Fibroblast of skin of abdomen (primary cell): ENCODE measurements around the gene C9orf72.
"Not testable (repeated sequence)": the region's sequence is repeated elsewhere in the genome, so short reads cannot be mapped to it uniquely, and the experiment has no call there.

ENCODE experiments used
- DNase-seq: peaks from one replicate; pipeline ENCODE4 v3.0.0-alpha.2; 2013

Gene C9orf72

GRCh38 chr9:27510780-27511179 lies 62.5 kb downstream of the C9orf72 start:
- no peak for DNase-seq

- no peak for DNase-seq
Measured at GRCh38 chr9:27506981-27507380, 66.3 kb downstream of the C9orf72 start.

GRCh38 chr9:27505744-27506161 lies 67.5 kb downstream of the C9orf72 start:
- no peak for DNase-seq

- no peak for DNase-seq
Measured at GRCh38 chr9:27504259-27504658, 69.0 kb downstream of the C9orf72 start.

- no peak for DNase-seq
Measured at GRCh38 chr9:27503623-27504022, 69.7 kb downstream of the C9orf72 start.

GRCh38 chr9:27500902-27501301 lies 72.4 kb downstream of the C9orf72 start:
- DNase-seq, result not testable (repeated sequence)

GRCh38 chr9:27499451-27499850 lies 73.8 kb downstream of the C9orf72 start:
- peak; percentile 32 for DNase-seq

- DNase-seq, result no peak
Measured at GRCh38 chr9:27497883-27498417, 75.3 kb downstream of the C9orf72 start.
